Breast epithelium (tissue), 4 donors: Measurements from ENCODE around the gene COL15A1. TPM values are rescaled to one million over a fixed set of nuclear protein-coding genes. Genes with fewer than 3 reads are reported as not detected.

Source experiments
- DNase-seq, 2 donors: peaks; one replicate each; pipeline ENCODE4 v3.0.0-alpha.2; 2019; ENCODE audit warnings: low spot score in 2 of 2
- H3K27ac ChIP-seq, 2 donors: fragments of 200-600 bp; sonication (generic) in 1 of 2; one replicate each; pipeline ENCODE4 v1.5.1; 2016 to 2019; ENCODE audit warnings: mild to moderate bottlenecking in 1 of 2
- H3K27me3 ChIP-seq, 2 donors: fragments of 200-600 bp; sonication (generic) in 1 of 2; one replicate each; pipeline versions ENCODE4 v1.5.1 to v1.6.0; 2017 to 2019; ENCODE audit warnings: control low read depth in 1 of 2, mild to moderate bottlenecking in 1 of 2
- H3K36me3 ChIP-seq: fragments of 200-600 bp; one replicate; pipeline ENCODE4 v1.5.1; 2019
- H3K4me1 ChIP-seq, 2 donors: fragments of 200-600 bp; sonication (generic); one replicate each; pipeline ENCODE4 v1.5.1; 2016 to 2019; ENCODE audit warnings: control low read depth in 1 of 2
- H3K4me3 ChIP-seq, 3 donors: fragments of 200-600 bp; sonication (generic); 1 replicate in 2 of 3; 2 replicates in 1 of 3; pipeline ENCODE4 v1.5.1; 2016 to 2019; ENCODE audit warnings: mild to moderate bottlenecking in 3 of 3, moderate library complexity in 2 of 3
- H3K9me3 ChIP-seq, 2 donors: fragments of 200-600 bp; sonication (generic) in 1 of 2; one replicate each; pipeline ENCODE4 v1.5.1; 2016 to 2019; ENCODE audit warnings: control low read depth in 1 of 2
- CTCF ChIP-seq, 3 donors: fragments of 450-650 bp; IDR thresholded peaks; one replicate each; pipeline ENCODE4 v1.5.1; 2016 to 2017; ENCODE audit warnings: antibody characterized with exemption in 3 of 3, mild to moderate bottlenecking in 3 of 3, moderate library complexity in 3 of 3
- POLR2A ChIP-seq: fragments of 450-650 bp; IDR thresholded peaks from one replicate; pipeline ENCODE4 v1.6.1; 2016; ENCODE audit warnings: antibody characterized with exemption, mild to moderate bottlenecking, moderate library complexity
- POLR2AphosphoS5 ChIP-seq, 3 donors: sonication (generic); formaldehyde crosslinking; IDR thresholded peaks; one replicate each; pipeline ENCODE4 v1.6.1; 2017; ENCODE audit warnings: antibody characterized with exemption in 3 of 3
- intact Hi-C: fragments of 100-400 bp; cut with DNase I; formaldehyde crosslinking; loops from one replicate; pipeline ENCODE4 v1.15.1; 2023; ENCODE audit warnings: low total_unique reads
- total RNA-seq, 3 donors: library from RNA; depleted of rRNA; stranded (reverse); fragments of >200 nt; gene quantifications; one replicate each; pipeline ENCODE4 v1.1.0, GENCODE V29; 2016

The COL15A1 gene
- total RNA-seq, 3 donors from 2014 or later, result 13.9 to 47.8 (median 32.4) TPM

GRCh38 chr9:99029083-99029645 is 85.5 kb downstream of the COL15A1 start:
- no peak overlapping the region for H3K4me3 ChIP-seq
- no peak overlapping the region for H3K27ac ChIP-seq
- H3K27me3 ChIP-seq, result no peaks in the 10 kb centered on the region
- intact Hi-C loops, result no loop called here
- TF ChIP-seq CTCF (IDR thresholded peaks at IDR 0.05), result no peak
- TF ChIP-seq POLR2A, result no peak
- no peak for TF ChIP-seq POLR2AphosphoS5 (IDR thresholded peaks at IDR 0.05)
- no peaks in the 10 kb centered on the region for H3K4me1 ChIP-seq
- H3K9me3 ChIP-seq, result no peaks in the 10 kb centered on the region
- no peaks in the 10 kb centered on the region for H3K36me3 ChIP-seq
- DNase-seq, result no peak

GRCh38 chr9:99030092-99030511 is 86.4 kb downstream of the COL15A1 start:
- no peak for DNase-seq
- Histone ChIP-seq H3K27ac (peak overlapping the region; percentile 8 to 19), H3K4me3 (no peak overlapping the region), H3K36me3 (no peaks in the 10 kb centered on the region), H3K9me3 (no peaks in the 10 kb centered on the region), H3K27me3 (no peaks in the 10 kb centered on the region), H3K4me1 (no peaks in the 10 kb centered on the region)
- TF ChIP-seq POLR2A (no peak), POLR2AphosphoS5 (IDR thresholded peaks at IDR 0.05) (no peak)
- intact Hi-C loops, result no loop called here

GRCh38 chr9:99030610-99031109 is 87.0 kb downstream of the COL15A1 start:
- H3K9me3 ChIP-seq, result no peaks in the 10 kb centered on the region
- TF ChIP-seq POLR2AphosphoS5 (IDR thresholded peaks at IDR 0.05) (no peak), POLR2A (no peak), CTCF (IDR thresholded peaks at IDR 0.05) (no peak)
- H3K4me1 ChIP-seq, result no peaks in the 10 kb centered on the region
- H3K27me3 ChIP-seq, result no peaks in the 10 kb centered on the region
- no peak for DNase-seq
- no peaks in the 10 kb centered on the region for H3K36me3 ChIP-seq
- intact Hi-C loops, result no loop called here
- H3K4me3 ChIP-seq, result no peak overlapping the region
- H3K27ac ChIP-seq, result peak overlapping the region; percentile 19 to 43

- Histone ChIP-seq H3K9me3 (no peaks in the 10 kb centered on the region), H3K4me1 (no peaks in the 10 kb centered on the region), H3K27me3 (no peaks in the 10 kb centered on the region), H3K36me3 (no peaks in the 10 kb centered on the region), H3K4me3 (no peak overlapping the region), H3K27ac (peak overlapping the region in 1 of 2 donors; percentile 43)
- intact Hi-C loops, result no loop called here
- no peak for TF ChIP-seq POLR2AphosphoS5 (IDR thresholded peaks at IDR 0.05)
- TF ChIP-seq POLR2A, result no peak
- no peak for TF ChIP-seq CTCF (IDR thresholded peaks at IDR 0.05)
- no peak for DNase-seq
Measured at GRCh38 chr9:99031319-99031718, 87.6 kb downstream of the COL15A1 start.

- H3K36me3 ChIP-seq, result no peaks in the 10 kb centered on the region
- H3K9me3 ChIP-seq, result no peaks in the 10 kb centered on the region
- no peak overlapping the region for H3K27ac ChIP-seq
- no peak overlapping the region for H3K4me3 ChIP-seq
- TF ChIP-seq CTCF (IDR thresholded peaks at IDR 0.05), result no peak
- DNase-seq, result no peak
- no peaks in the 10 kb centered on the region for H3K4me1 ChIP-seq
- intact Hi-C loops, result no loop called here
- H3K27me3 ChIP-seq, result no peaks in the 10 kb centered on the region
Measured at GRCh38 chr9:99031994-99032393, 88.3 kb downstream of the COL15A1 start.
